Right cardiac atrium (tissue), 5 donors: ENCODE results near the gene C8B. TPM values are rescaled to one million over a fixed set of nuclear protein-coding genes. Genes with fewer than 3 reads are reported as not detected.

Experiments used
- ATAC-seq, 2 donors: fragments of 200-7000 bp; cut with Tn5 transposase; one replicate each; pipeline versions ENCODE4 v1.8.0 to v1.9.1; 2020; ENCODE audit warnings: moderate library complexity in 2 of 2, mild to moderate bottlenecking in 1 of 2
- DNase-seq, 3 donors: peaks; one replicate each; pipeline ENCODE4 v3.0.0-alpha.2; 2020
- H3K27ac ChIP-seq: one replicate; pipeline ENCODE4 v1.5.1; 2013; ENCODE audit warnings: mild to moderate bottlenecking, low read length, control low read depth, moderate library complexity
- H3K27me3 ChIP-seq: one replicate; pipeline ENCODE4 v1.6.1; 2013; ENCODE audit not compliant: control insufficient read depth, insufficient read depth
- H3K4me1 ChIP-seq: one replicate; pipeline ENCODE4 v1.6.1; 2013; ENCODE audit warnings: low read length; ENCODE audit not compliant: control insufficient read depth, insufficient read depth
- H3K4me3 ChIP-seq: one replicate; pipeline ENCODE4 v1.5.1; 2013; ENCODE audit warnings: low read length, control low read depth
- H3K9me3 ChIP-seq: one replicate; pipeline ENCODE4 v1.6.1; 2013; ENCODE audit warnings: low read length; ENCODE audit not compliant: control insufficient read depth
- WGBS: extraction: QIAGEN DNeasy Blood & Tissue Kit; methylation state at CpG from one replicate; pipeline ENCODE4 v1.1.7; 2013; 5-methylcytosine and 5-hydroxymethylcytosine counted together
- intact Hi-C, 4 donors: fragments of 100-400 bp; cut with DNase I; formaldehyde crosslinking; loops; one replicate each; pipeline versions ENCODE4 v1.11.0 to v1.14.0; 2022 to 2023
- polyA plus RNA-seq: library from polyadenylated mRNA; stranded (reverse); fragments of 200-250 nt; gene quantifications from one replicate; pipeline ENCODE4 v1.2.3, GENCODE V29; 2013
- total RNA-seq, 4 donors: library from RNA; stranded (reverse); fragmentation: NEBNext Ultra II Directional; extraction: Animal tissue kit (Norgen Biotek cat#: 25700); gene quantifications; one replicate each; pipeline ENCODE4 v1.2.1, GENCODE V29; 2021
- donor health status: healthy with polysubstance abuse.
- donor health status: DM: no; HTN: yes; CAD: no.
- donor health status: DM: no; HTN: no; CAD: no.
- donor health status: DM: no; HTN: yes; CAD: no; lungs with severe emphysema.
- donor health status: DM: yes; HTN: yes; CAD: no.

Gene C8B
- total and polyA plus RNA-seq, 5 donors = not detected

- ATAC-seq (no peak), DNase-seq (no peak)
- WGBS = 90% methylated on average over 1 of the region's 1 CpG
- H3K27ac ChIP-seq = no peak overlapping the region
- intact Hi-C loops = no loop called here
- H3K4me1 ChIP-seq = no peaks in the 10 kb centered on the region
- H3K9me3 ChIP-seq = no peaks in the 10 kb centered on the region
- H3K27me3 ChIP-seq = no peaks in the 10 kb centered on the region
- H3K4me3 ChIP-seq = no peak overlapping the region
Observed at GRCh38 chr1:56970280-56970679, 4.5 kb upstream of the C8B start.

- no peaks in the 10 kb centered on the region for H3K27me3 ChIP-seq
- H3K4me1 ChIP-seq = no peaks in the 10 kb centered on the region
- intact Hi-C loops = no loop called here
- ATAC-seq (no peak), DNase-seq (no peak)
- no peaks in the 10 kb centered on the region for H3K9me3 ChIP-seq
- H3K27ac ChIP-seq = no peak overlapping the region
- 84% methylated on average over 2 of the region's 2 CpGs for WGBS
- H3K4me3 ChIP-seq = no peak overlapping the region
Observed at GRCh38 chr1:56968878-56969495, 3.2 kb upstream of the C8B start.

GRCh38 chr1:56967900-56968832 is 2.4 kb upstream of the C8B start:
- Histone ChIP-seq H3K4me1 (no peaks in the 10 kb centered on the region), H3K27ac (no peak overlapping the region), H3K9me3 (no peaks in the 10 kb centered on the region), H3K27me3 (no peaks in the 10 kb centered on the region), H3K4me3 (no peak overlapping the region)
- no peak for ATAC-seq
- DNase-seq = peak in 2 of 3 donors; percentile 16 to 46
- 41% methylated on average over 15 of the region's 15 CpGs for WGBS
- intact Hi-C loops = no loop called here

GRCh38 chr1:56967355-56967754 is 1.5 kb upstream of the C8B start:
- no peaks in the 10 kb centered on the region for H3K4me1 ChIP-seq
- H3K27me3 ChIP-seq = no peaks in the 10 kb centered on the region
- WGBS = 75% methylated on average over 3 of the region's 3 CpGs
- no peak overlapping the region for H3K27ac ChIP-seq
- H3K9me3 ChIP-seq = no peaks in the 10 kb centered on the region
- H3K4me3 ChIP-seq = no peak overlapping the region
- intact Hi-C loops = no loop called here
- DNase-seq (no peak), ATAC-seq (no peak)

GRCh38 chr1:56966698-56966999 is 834 bp upstream of the C8B start:
- WGBS = 93% methylated on average over 1 of the region's 1 CpG
- intact Hi-C loops = no loop called here
- H3K9me3 ChIP-seq = no peaks in the 10 kb centered on the region
- no peak overlapping the region for H3K4me3 ChIP-seq
- H3K27ac ChIP-seq = no peak overlapping the region
- DNase-seq (no peak), ATAC-seq (no peak)
- no peaks in the 10 kb centered on the region for H3K27me3 ChIP-seq
- no peaks in the 10 kb centered on the region for H3K4me1 ChIP-seq

- no peak overlapping the region for H3K4me3 ChIP-seq
- DNase-seq = no peak
- H3K27me3 ChIP-seq = no peaks in the 10 kb centered on the region
- H3K9me3 ChIP-seq = no peaks in the 10 kb centered on the region
- 69% methylated on average over 3 of the region's 3 CpGs for WGBS
- no peaks in the 10 kb centered on the region for H3K4me1 ChIP-seq
- intact Hi-C loops = no loop called here
- no peak for ATAC-seq
- H3K27ac ChIP-seq = no peak overlapping the region
Observed at GRCh38 chr1:56965191-56965590, 624 bp downstream of the C8B start.

- H3K27me3 ChIP-seq = no peaks in the 10 kb centered on the region
- no peaks in the 10 kb centered on the region for H3K4me1 ChIP-seq
- no peaks in the 10 kb centered on the region for H3K9me3 ChIP-seq
- 86% methylated on average over 9 of the region's 9 CpGs for WGBS
- intact Hi-C loops = no loop called here
- H3K27ac ChIP-seq = no peak overlapping the region
- DNase-seq (no peak), ATAC-seq (no peak)
- no peak overlapping the region for H3K4me3 ChIP-seq
Observed at GRCh38 chr1:56964349-56965017, 1.3 kb downstream of the C8B start.

GRCh38 chr1:56963667-56964066 is 2.1 kb downstream of the C8B start:
- Histone ChIP-seq H3K27ac (no peak overlapping the region), H3K9me3 (no peaks in the 10 kb centered on the region), H3K4me1 (no peaks in the 10 kb centered on the region), H3K27me3 (no peaks in the 10 kb centered on the region), H3K4me3 (no peak overlapping the region)
- ATAC-seq (no peak), DNase-seq (no peak)
- intact Hi-C loops = no loop called here
- 83% methylated on average over 4 of the region's 4 CpGs for WGBS

GRCh38 chr1:56961426-56961825 is 4.4 kb downstream of the C8B start:
- no peaks in the 10 kb centered on the region for H3K4me1 ChIP-seq
- H3K4me3 ChIP-seq = no peak overlapping the region
- ATAC-seq (no peak), DNase-seq (no peak)
- H3K9me3 ChIP-seq = no peaks in the 10 kb centered on the region
- H3K27ac ChIP-seq = no peak overlapping the region
- H3K27me3 ChIP-seq = no peaks in the 10 kb centered on the region
- 74% methylated on average over 10 of the region's 10 CpGs for WGBS
- intact Hi-C loops = no loop called here

- no peak for DNase-seq
- Histone ChIP-seq H3K4me1 (no peaks in the 10 kb centered on the region), H3K27me3 (no peaks in the 10 kb centered on the region), H3K9me3 (no peaks in the 10 kb centered on the region), H3K4me3 (no peak overlapping the region), H3K27ac (no peak overlapping the region)
- intact Hi-C loops = no loop called here
- no peak for ATAC-seq
- 45% methylated on average over 2 of the region's 2 CpGs for WGBS
Observed at GRCh38 chr1:56958526-56958925, 7.3 kb downstream of the C8B start.

- whole genome bisulfite sequencing = 26% methylated on average over 3 of the region's 3 CpGs
- no peak overlapping the region for H3K4me3 ChIP-seq
- intact Hi-C loops = no loop called here
- no peaks in the 10 kb centered on the region for H3K27me3 ChIP-seq
- H3K4me1 ChIP-seq = no peaks in the 10 kb centered on the region
- ATAC-seq (no peak), DNase-seq (no peak)
- H3K27ac ChIP-seq = no peak overlapping the region
- no peaks in the 10 kb centered on the region for H3K9me3 ChIP-seq
Observed at GRCh38 chr1:56957931-56958330, 7.9 kb downstream of the C8B start.
